ENCODE data around the gene GALNT15.

GALNT15 gene

GRCh38 chr3:16188071-16188470 lies 13.6 kb downstream of the GALNT15 start:
- TF ChIP-seq CTCF (IDR thresholded peaks at IDR 0.05; ENCODE audit: low read depth, low read length, missing control alignments): peak; percentile 4
- in situ Hi-C loops (cut with HindIII; ENCODE audit: low sequenced_read_pairs): no loop called here
- no peak for DNase-seq (ENCODE audit: low read depth)
- H3K4me3 ChIP-seq (ENCODE audit: low read depth, low read length): no peak overlapping the region

GRCh38 chr3:16189201-16189600 lies 14.7 kb downstream of the GALNT15 start:
- in situ Hi-C loops (cut with HindIII; ENCODE audit: low sequenced_read_pairs): no loop called here
- no peak for TF ChIP-seq CTCF (IDR thresholded peaks at IDR 0.05; ENCODE audit: low read depth, low read length, missing control alignments)
- no peak for DNase-seq (ENCODE audit: low read depth)
- H3K4me3 ChIP-seq (ENCODE audit: low read depth, low read length): no peak overlapping the region

- TF ChIP-seq CTCF (IDR thresholded peaks at IDR 0.05; ENCODE audit: low read depth, low read length, missing control alignments): no peak
- no peak overlapping the region for H3K4me3 ChIP-seq (ENCODE audit: low read depth, low read length)
- in situ Hi-C loops (cut with HindIII; ENCODE audit: low sequenced_read_pairs): no loop called here
- DNase-seq (ENCODE audit: low read depth): no peak
These were observed 16.2 kb downstream of the GALNT15 start for GRCh38 chr3:16190704-16191103.

- no peak for TF ChIP-seq CTCF (IDR thresholded peaks at IDR 0.05; ENCODE audit: low read depth, low read length, missing control alignments)
- H3K4me3 ChIP-seq (ENCODE audit: low read depth, low read length): no peak overlapping the region
- in situ Hi-C loops (cut with HindIII; ENCODE audit: low sequenced_read_pairs): no loop called here
- no peak for DNase-seq (ENCODE audit: low read depth)
These were observed 17.1 kb downstream of the GALNT15 start for GRCh38 chr3:16191591-16191990.

GRCh38 chr3:16192176-16192811 lies 17.8 kb downstream of the GALNT15 start:
- in situ Hi-C loops (cut with HindIII; ENCODE audit: low sequenced_read_pairs): no loop called here
- TF ChIP-seq CTCF (IDR thresholded peaks at IDR 0.05; ENCODE audit: low read depth, low read length, missing control alignments): no peak
- DNase-seq (ENCODE audit: low read depth): no peak
- H3K4me3 ChIP-seq (ENCODE audit: low read depth, low read length): no peak overlapping the region

- no peak for TF ChIP-seq CTCF (IDR thresholded peaks at IDR 0.05; ENCODE audit: low read depth, low read length, missing control alignments)
- in situ Hi-C loops (cut with HindIII; ENCODE audit: low sequenced_read_pairs): no loop called here
- H3K4me3 ChIP-seq (ENCODE audit: low read depth, low read length): no peak overlapping the region
- DNase-seq (ENCODE audit: low read depth): no peak
These were observed 23.9 kb downstream of the GALNT15 start for GRCh38 chr3:16198427-16198826.
